ENCODE measurements around the gene CAMTA1.

Gene CAMTA1

DNA sequence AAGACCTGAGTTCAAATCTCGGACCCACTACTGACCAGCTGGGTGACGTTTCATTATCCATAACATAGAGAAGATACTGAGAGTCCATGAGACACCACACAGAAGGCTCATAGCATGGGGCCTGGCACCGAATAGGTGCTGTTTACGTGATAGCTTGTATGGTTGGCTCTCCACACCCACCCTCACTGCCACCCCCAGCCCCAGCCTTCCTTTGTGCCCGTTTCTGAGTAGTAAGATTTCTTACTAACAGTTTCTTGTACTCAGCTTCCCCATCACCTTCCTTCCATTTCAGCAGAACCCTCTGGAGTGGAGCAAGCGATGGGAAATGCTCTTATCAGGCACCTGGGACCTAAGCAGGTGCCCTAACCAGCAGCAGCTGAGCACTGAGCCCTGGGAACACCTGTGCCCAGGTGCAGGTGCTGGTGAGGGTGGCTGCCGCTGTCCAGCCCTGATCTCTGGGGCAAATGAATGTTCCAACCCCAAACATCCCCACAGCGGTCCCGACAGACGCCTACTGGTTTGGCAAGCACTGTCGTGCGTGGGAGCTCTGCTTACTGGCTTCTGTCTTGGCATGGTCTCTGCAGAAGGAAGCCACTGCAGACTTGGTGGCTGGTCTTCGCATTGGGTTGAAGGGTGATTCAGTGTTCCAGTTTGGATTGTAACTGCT is 225.4 kb downstream of the CAMTA1 start:
- DNase-seq = no peak

DNA sequence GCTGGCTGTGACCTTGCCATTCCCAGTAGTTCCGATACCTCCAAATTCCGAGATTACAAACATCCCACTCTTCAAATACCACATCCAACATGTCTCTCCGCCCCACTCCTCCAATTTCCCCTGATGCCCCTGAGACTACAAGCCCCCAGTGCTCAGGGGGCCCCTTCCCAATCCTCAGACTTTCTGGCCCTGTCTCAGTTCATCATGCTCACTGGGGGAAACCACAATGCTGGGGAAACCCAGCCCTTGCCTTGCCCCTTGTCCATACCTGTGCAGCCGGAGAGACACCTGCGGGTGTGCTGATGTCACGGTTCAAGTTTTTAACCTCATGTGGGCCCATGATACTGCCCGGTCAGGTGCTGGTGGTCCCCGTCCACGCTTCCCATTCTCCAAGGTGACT is 226.6 kb downstream of the CAMTA1 start:
- no peak for DNase-seq

GRCh38 chr1:7012461-7012924 is 227.2 kb downstream of the CAMTA1 start:
- DNase-seq = no peak

DNA sequence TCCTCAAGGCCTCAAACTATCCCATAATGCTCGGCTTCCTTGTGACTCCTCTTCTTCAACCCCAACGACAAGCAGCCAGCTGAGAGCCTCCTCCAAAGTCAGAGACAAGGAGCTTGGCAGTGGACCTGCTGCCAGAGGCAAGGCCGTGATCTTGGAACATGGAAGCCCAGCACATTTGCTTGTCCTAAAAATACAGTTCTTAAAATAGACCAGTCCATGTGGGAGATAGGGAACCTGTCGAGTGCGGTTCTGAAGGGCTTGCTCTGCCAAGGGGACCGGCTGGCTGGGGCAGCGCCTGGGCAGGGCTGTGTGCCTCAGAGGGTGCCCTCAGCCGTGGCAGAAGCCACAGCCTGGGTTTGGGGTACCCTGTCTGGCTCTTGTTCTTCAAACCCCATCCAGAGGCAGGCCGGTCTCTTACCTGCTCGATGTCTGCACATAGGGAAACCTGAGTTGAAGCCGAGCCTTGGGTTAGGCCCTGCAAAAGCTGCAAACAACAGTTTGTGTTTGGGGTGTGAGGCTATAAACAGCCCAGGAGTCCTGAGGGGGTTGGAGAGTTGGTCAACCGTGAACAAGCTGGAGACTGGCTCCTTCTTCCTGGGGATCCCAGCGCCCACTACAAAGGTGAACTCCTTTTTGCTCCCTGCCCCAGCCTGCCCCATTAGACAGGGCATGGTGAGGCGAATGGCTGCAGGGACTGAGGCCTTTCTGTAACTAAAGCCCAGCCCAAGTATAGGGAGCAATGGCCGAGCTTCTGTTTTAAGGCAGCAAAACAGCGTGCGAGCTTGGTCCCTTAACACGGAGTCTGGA is 228.8 kb downstream of the CAMTA1 start:
- no peak for DNase-seq

GRCh38 chr1:7014640-7014930 is 229.3 kb downstream of the CAMTA1 start:
- no peak for DNase-seq

DNA sequence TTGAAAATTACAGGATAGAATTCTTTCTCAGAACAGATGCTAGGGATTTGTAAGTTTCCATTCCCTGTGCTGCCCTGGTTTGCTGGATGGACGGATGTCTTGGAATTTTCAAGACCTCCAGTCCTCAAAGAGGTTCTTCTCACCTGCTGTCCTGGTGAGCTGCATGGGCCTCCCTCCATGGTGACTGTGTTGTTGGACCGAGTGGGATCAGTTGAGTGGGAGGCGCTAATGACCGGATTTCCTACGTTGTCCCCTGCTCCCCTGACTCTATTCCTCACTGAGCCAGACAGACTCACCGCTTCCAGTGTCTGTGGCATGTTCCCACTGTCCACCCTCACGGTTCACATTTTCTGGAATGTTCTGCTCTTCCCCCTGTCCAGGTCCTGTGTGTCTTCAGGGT is 229.8 kb downstream of the CAMTA1 start:
- no peak for DNase-seq

- DNase-seq = no peak
Observed at GRCh38 chr1:7018351-7018750, 233.1 kb downstream of the CAMTA1 start.

GRCh38 chr1:7018826-7019225 is 233.6 kb downstream of the CAMTA1 start:
- no peak for DNase-seq

- no peak for DNase-seq
Observed at GRCh38 chr1:7019510-7019909, 234.3 kb downstream of the CAMTA1 start.

- no peak for DNase-seq
Observed at GRCh38 chr1:7022058-7022457, 236.8 kb downstream of the CAMTA1 start.

GRCh38 chr1:7025013-7025412 is 239.8 kb downstream of the CAMTA1 start:
- DNase-seq = no peak

GRCh38 chr1:7026169-7026568 is 240.9 kb downstream of the CAMTA1 start:
- DNase-seq = no peak

DNA sequence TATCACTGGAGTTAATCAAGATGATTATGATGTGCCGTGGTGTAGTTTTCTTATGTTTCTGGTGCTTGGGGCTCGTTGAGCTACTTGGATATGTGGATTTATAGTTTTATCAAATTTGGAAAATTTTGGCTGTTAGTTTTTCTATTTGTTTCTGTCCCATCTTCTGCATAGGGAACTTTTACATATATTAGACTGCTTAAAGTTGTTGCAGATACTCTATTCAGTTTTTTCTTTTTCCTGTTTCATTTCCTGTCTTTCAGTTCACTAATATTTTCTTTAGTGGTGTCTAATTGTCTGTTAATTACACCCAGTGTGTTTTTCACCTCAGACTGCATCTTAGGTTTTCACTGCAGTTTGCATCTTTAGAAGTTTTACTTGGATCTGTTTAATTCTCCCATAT is 247.7 kb downstream of the CAMTA1 start:
- DNase-seq = no peak

GRCh38 chr1:7036386-7036785 is 251.1 kb downstream of the CAMTA1 start:
- DNase-seq = no peak

GRCh38 chr1:7039590-7040220 is 254.5 kb downstream of the CAMTA1 start:
- DNase-seq = no peak

DNA sequence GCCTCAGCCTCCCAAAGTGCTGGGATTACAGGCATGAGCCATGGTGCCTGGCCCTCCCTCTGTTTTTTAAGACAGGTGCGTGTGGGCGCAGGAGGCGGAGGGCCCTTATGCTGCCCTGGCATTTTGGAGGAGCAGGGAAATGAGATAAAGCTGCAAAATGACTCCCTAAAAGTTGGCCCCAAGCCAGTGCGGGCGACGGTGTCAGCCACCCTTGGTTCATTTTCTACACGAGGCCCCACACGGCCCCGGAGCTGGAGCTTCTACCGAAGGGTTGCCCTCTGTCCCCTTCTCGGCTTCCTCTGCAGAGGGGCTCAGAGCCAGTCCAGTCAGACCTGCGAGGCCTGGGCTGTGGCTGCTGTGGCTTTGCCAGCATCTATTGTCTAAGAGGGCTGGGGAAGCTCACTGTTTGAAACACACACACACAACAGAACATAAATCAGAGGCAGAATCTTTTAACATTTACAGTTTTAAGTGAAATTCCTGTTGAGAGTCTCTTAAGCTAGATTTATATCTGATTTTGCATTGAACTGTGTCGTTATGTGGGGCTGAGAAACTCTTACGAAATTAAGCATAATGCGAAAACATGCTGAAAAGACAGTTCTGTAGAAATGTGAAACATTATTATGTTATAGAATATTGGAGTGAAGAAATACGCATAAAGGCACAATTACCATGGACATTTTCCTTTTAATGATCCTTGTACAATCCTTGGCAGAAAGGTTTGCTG is 255.9 kb downstream of the CAMTA1 start:
- DNase-seq = no peak

- DNase-seq = peak; percentile 61
Observed at GRCh38 chr1:7042322-7043190, 257.3 kb downstream of the CAMTA1 start.

DNA sequence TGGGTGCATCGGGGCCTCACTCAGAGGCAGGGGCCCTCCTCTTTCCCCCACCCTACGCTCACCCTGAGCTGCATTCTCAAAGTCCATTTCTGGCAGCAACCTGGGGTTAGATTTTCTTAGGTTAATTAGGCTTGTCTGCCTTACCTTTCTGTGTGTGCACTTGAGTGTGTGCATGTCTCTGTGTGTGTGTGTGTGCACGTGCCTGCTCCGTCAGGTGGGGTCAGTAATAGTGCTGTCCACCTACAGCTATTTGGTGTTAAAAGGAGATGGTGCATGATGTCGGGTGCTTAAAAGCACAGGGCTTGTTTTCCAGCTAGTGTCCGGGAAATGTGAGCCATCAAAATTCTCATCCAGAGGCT is 257.9 kb downstream of the CAMTA1 start:
- DNase-seq = no peak

- DNase-seq = no peak
Observed at GRCh38 chr1:7043719-7044535, 258.7 kb downstream of the CAMTA1 start.

DNA sequence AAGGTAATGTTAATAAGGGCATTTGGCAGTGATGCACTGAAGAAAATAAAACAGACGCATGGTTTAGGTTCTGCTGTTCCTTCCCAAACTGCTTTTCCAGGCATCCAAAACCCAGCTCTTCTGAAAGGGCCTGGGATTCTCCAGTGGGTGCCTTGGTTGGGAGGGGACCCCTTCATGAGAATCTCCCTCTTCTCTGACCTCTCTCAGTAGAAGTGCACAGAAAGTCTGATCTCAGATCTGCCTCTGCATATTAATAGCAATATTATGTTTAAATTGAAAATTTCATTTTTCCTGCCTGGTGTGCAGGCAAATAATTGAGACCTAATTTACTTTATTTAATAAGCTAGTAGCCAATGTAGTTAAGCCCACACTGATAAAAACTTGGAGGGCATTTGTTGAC is 260.6 kb downstream of the CAMTA1 start:
- no peak for DNase-seq

GRCh38 chr1:7046314-7046713 is 261.1 kb downstream of the CAMTA1 start:
- DNase-seq = peak; percentile 34

- no peak for DNase-seq
Observed at GRCh38 chr1:7046891-7047290, 261.6 kb downstream of the CAMTA1 start.

Measured in COR-L47 (cell line).